ENCODE measurements around the gene AMACR. TPM values are rescaled to one million over a fixed set of nuclear protein-coding genes. Genes with fewer than 3 reads are reported as not detected.
A peak's percentile ranks its signal among the peaks of the same experiment; 100 is the strongest.

AMACR gene
- total RNA-seq, 2 experiments from 2014 or later, result 7.5 to 7.8 TPM

- Mint-ChIP-seq H3K36me3 (ENCODE audit: low read depth) (peaks cover 11% of the 10 kb centered on the region), H3K9me3 (no peaks in the 10 kb centered on the region), H3K4me3 (no peak overlapping the region), H3K4me1 (peaks cover 30% of the 10 kb centered on the region), H3K27me3 (no peaks in the 10 kb centered on the region), H3K27ac (no peak overlapping the region)
- CTCF ChIA-PET, result interaction anchor here (1.2 to 4.1 kb wide), 6 partner anchors 11 to 60 kb away, joined by 4 to 16 read pairs (median 7); no protein-coding TSS in a partner anchor
- DNase-seq, result no peak
- POLR2A ChIA-PET, result interaction anchor here (1.0 to 1.4 kb wide), 2 partner anchors 26 to 555 kb away, joined by 3 to 4 read pairs; partner anchors contain the start of gene TARS1
Measured at GRCh38 chr5:33995865-33996264, 12.0 kb downstream of the AMACR start.

DNA sequence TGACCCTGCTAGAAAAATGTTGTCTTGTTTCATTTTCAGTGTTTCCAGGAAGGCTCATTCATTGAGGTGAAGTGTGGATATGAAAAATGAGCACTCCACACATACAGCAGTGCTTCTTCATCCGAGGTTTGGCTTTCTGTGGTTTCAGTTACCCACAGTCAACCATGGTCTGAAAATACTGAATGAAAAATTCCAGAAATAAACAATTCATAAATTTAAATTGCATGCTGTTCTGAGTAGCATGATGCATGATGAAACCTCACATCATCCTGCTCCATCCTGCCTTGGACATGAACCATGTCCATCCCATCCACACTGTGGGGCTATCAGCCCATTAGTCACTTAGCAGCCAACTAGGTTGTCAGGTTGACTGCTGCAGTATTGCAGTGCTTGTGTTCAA lies 13.0 kb downstream of the AMACR start:
- H3K27ac Mint-ChIP-seq, result peak overlapping the region; percentile 9
- H3K4me3 Mint-ChIP-seq, result no peak overlapping the region
- CTCF ChIA-PET, result no interaction called here
- no peak for DNase-seq
- H3K27me3 Mint-ChIP-seq, result no peaks in the 10 kb centered on the region
- peaks cover 11% of the 10 kb centered on the region for H3K36me3 Mint-ChIP-seq (ENCODE audit: low read depth)
- H3K9me3 Mint-ChIP-seq, result no peaks in the 10 kb centered on the region
- POLR2A ChIA-PET, result no interaction called here
- peaks cover 30% of the 10 kb centered on the region for H3K4me1 Mint-ChIP-seq

DNA sequence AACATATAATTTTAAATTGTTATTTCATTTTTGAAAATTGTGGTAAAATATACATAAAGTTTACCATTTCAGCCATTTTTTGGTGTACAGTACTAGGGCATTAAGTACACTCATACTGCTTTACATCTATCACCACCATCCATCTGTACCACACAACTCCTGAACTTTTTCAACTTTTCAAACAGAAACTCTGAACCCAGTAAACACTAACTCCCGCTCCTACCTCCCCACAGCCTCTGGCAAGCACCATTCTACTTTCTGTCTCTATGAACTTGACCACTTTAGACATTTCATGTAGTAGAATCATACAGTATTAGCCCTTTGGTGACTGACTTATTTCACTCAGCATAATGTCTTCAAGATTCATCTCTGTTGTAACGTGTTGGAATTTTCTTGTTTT lies 15.0 kb downstream of the AMACR start:
- Mint-ChIP-seq H3K27me3 (no peaks in the 10 kb centered on the region), H3K36me3 (ENCODE audit: low read depth) (peaks cover 27% of the 10 kb centered on the region), H3K27ac (no peak overlapping the region), H3K9me3 (peaks cover 6% of the 10 kb centered on the region), H3K4me3 (no peak overlapping the region), H3K4me1 (peaks cover 30% of the 10 kb centered on the region)
- no peak for DNase-seq
- ChIA-PET CTCF (no interaction called here), POLR2A (no interaction called here)

DNA sequence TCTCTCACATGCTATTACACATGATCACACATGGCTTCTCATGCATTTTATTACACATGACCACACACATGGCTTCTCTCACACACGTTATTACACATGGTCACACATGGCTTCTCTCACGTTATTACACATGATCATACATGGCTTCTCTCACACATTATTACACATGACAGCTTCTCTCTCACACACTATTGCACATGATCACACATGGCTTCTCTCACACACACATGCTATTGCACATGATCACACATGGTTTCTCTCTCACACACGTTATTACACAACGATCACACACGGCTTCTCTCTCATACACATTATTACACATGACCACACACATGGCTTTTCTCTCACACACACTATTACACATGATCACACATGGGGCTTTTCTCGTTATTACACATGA lies 22.4 kb downstream of the AMACR start:
- no peak overlapping the region for H3K4me3 Mint-ChIP-seq

DNA sequence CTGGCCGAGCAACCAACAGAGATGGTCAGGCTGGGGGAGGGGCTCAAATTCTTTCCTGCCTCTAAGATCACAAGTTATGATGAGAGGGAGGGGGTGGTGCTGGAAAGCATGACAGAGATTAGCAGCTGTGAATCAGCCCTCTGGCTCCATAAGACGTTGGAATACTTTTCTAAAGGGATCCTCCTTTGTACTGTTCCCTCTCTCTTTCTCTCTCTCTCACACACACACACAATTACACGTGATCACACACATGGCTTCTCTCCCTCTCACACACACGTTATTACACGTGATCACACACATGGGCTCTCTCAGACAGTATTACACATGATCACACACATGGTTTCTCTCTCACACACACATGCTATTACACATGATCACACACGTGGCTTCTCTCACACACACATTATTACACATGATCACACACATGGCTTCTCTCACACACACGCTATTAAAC lies 23.2 kb downstream of the AMACR start, which contains the start of gene SLC45A2:
SLC45A2 (minus strand) TSS at position 23 of the 454 bp plus-strand sequence. CDS start 110 bp downstream, outside the sequence.
- Mint-ChIP-seq H3K27ac (no peak within 1 kb of the TSS), H3K9me3 (peaks cover 6% of the 10 kb centered on the region), H3K4me1 (no peaks in the 10 kb centered on the region), H3K27me3 (no peaks in the 10 kb centered on the region), H3K36me3 (ENCODE audit: low read depth) (peaks cover 22% of the 10 kb centered on the region), H3K4me3 (no peak within 1 kb of the TSS)
- CTCF ChIA-PET, result no interaction called here
- no peak for DNase-seq
- POLR2A ChIA-PET, result no interaction called here

More for the DNA sequence above, 22.4 kb downstream of the AMACR start:
- CTCF ChIA-PET, result no interaction called here
- H3K36me3 Mint-ChIP-seq (ENCODE audit: low read depth), result peaks cover 22% of the 10 kb centered on the region
- no peak overlapping the region for H3K27ac Mint-ChIP-seq
- H3K4me1 Mint-ChIP-seq, result no peaks in the 10 kb centered on the region
- no peaks in the 10 kb centered on the region for H3K27me3 Mint-ChIP-seq
- DNase-seq, result no peak
- H3K9me3 Mint-ChIP-seq, result peaks cover 6% of the 10 kb centered on the region
- POLR2A ChIA-PET, result no interaction called here

- ChIA-PET CTCF (no interaction called here), POLR2A (no interaction called here)
- no peaks in the 10 kb centered on the region for H3K27me3 Mint-ChIP-seq
- peaks cover 19% of the 10 kb centered on the region for H3K36me3 Mint-ChIP-seq (ENCODE audit: low read depth)
- no peak overlapping the region for H3K27ac Mint-ChIP-seq
- DNase-seq, result no peak
- H3K9me3 Mint-ChIP-seq, result peaks cover 6% of the 10 kb centered on the region
- H3K4me1 Mint-ChIP-seq, result no peaks in the 10 kb centered on the region
- H3K4me3 Mint-ChIP-seq, result no peak overlapping the region
Measured at GRCh38 chr5:33984178-33984577, 23.7 kb downstream of the AMACR start.

GRCh38 chr5:33981408-33982162 lies 26.3 kb downstream of the AMACR start:
- POLR2A ChIA-PET, result no interaction called here

DNA sequence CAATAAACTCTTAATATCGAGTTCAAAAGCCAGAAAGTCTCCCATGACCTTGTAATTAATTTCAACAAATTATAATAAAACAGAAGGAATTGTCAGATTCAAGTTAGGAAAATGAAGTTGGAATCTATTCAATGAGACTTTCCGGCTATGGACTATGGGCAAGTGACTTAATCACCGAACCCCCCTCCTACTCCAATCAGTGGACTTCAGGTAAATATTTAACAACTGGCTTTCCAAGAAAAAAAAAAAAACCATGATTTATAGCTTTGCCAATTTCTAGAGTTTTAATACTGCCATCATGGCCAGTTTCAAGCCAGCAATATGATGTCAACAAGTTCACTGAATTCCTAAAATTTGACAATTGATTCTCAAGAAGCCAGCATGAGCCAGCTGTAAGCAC lies 27.8 kb downstream of the AMACR start:
- no peaks in the 10 kb centered on the region for H3K4me1 Mint-ChIP-seq
- no peak overlapping the region for H3K4me3 Mint-ChIP-seq
- no peak for DNase-seq
- H3K27ac Mint-ChIP-seq, result no peak overlapping the region
- H3K27me3 Mint-ChIP-seq, result no peaks in the 10 kb centered on the region
- ChIA-PET CTCF (no interaction called here), POLR2A (no interaction called here)
- H3K9me3 Mint-ChIP-seq, result no peaks in the 10 kb centered on the region
- no peaks in the 10 kb centered on the region for H3K36me3 Mint-ChIP-seq (ENCODE audit: low read depth)

More at GRCh38 chr5:33981408-33982162, 26.3 kb downstream of the AMACR start:
- H3K27me3 Mint-ChIP-seq, result no peaks in the 10 kb centered on the region
- no peaks in the 10 kb centered on the region for H3K4me1 Mint-ChIP-seq
- no peak overlapping the region for H3K27ac Mint-ChIP-seq
- no peaks in the 10 kb centered on the region for H3K36me3 Mint-ChIP-seq (ENCODE audit: low read depth)
- no peak overlapping the region for H3K4me3 Mint-ChIP-seq
- no peak for DNase-seq
- CTCF ChIA-PET, result interaction anchor here (1.1 kb wide), 1 partner anchor 12 kb away, joined by 5 read pairs; no protein-coding TSS in a partner anchor
- no peaks in the 10 kb centered on the region for H3K9me3 Mint-ChIP-seq

- Mint-ChIP-seq H3K27ac (no peak overlapping the region), H3K27me3 (no peaks in the 10 kb centered on the region), H3K36me3 (ENCODE audit: low read depth) (no peaks in the 10 kb centered on the region), H3K4me3 (no peak overlapping the region), H3K9me3 (no peaks in the 10 kb centered on the region), H3K4me1 (peaks cover 3% of the 10 kb centered on the region)
- CTCF ChIA-PET, result interaction anchor here (1.3 kb wide), 1 partner anchor 8 kb away, joined by 3 read pairs; no protein-coding TSS in a partner anchor
- no peak for DNase-seq
- POLR2A ChIA-PET, result no interaction called here
Measured at GRCh38 chr5:33978306-33978705, 29.5 kb downstream of the AMACR start.

GRCh38 chr5:33976307-33976706 lies 31.5 kb downstream of the AMACR start:
- DNase-seq, result no peak
- no peaks in the 10 kb centered on the region for H3K27me3 Mint-ChIP-seq
- H3K27ac Mint-ChIP-seq, result no peak overlapping the region
- POLR2A ChIA-PET, result no interaction called here
- H3K4me3 Mint-ChIP-seq, result no peak overlapping the region
- H3K36me3 Mint-ChIP-seq (ENCODE audit: low read depth), result no peaks in the 10 kb centered on the region
- peaks cover 10% of the 10 kb centered on the region for H3K4me1 Mint-ChIP-seq
- CTCF ChIA-PET, result no interaction called here
- H3K9me3 Mint-ChIP-seq, result no peaks in the 10 kb centered on the region

GRCh38 chr5:33975852-33976251 lies 32.0 kb downstream of the AMACR start:
- peaks cover 10% of the 10 kb centered on the region for H3K4me1 Mint-ChIP-seq
- POLR2A ChIA-PET, result no interaction called here
- no peak overlapping the region for H3K27ac Mint-ChIP-seq
- H3K4me3 Mint-ChIP-seq, result no peak overlapping the region
- no peaks in the 10 kb centered on the region for H3K36me3 Mint-ChIP-seq (ENCODE audit: low read depth)
- no peak for DNase-seq
- CTCF ChIA-PET, result interaction anchor here (0.6 kb wide), 1 partner anchor 41 kb away, joined by 3 read pairs; no protein-coding TSS in a partner anchor
- no peaks in the 10 kb centered on the region for H3K9me3 Mint-ChIP-seq
- H3K27me3 Mint-ChIP-seq, result no peaks in the 10 kb centered on the region

GRCh38 chr5:33973271-33973670 lies 34.6 kb downstream of the AMACR start:
- Mint-ChIP-seq H3K4me3 (no peak overlapping the region), H3K36me3 (ENCODE audit: low read depth) (no peaks in the 10 kb centered on the region), H3K4me1 (peaks cover 12% of the 10 kb centered on the region), H3K9me3 (no peaks in the 10 kb centered on the region), H3K27ac (no peak overlapping the region), H3K27me3 (no peaks in the 10 kb centered on the region)
- POLR2A ChIA-PET, result no interaction called here
- CTCF ChIA-PET, result no interaction called here
- no peak for DNase-seq

GRCh38 chr5:33969572-33970452 lies 38.0 kb downstream of the AMACR start:
- no peaks in the 10 kb centered on the region for H3K9me3 Mint-ChIP-seq
- CTCF ChIA-PET, result interaction anchor here (0.9 to 2.5 kb wide), 18 partner anchors 7 to 539 kb away, joined by 3 to 21 read pairs (median 5); partner anchors contain the start of genes AMACR and TARS1
- H3K27me3 Mint-ChIP-seq, result no peaks in the 10 kb centered on the region
- peak; percentile 18 for DNase-seq
- no peaks in the 10 kb centered on the region for H3K36me3 Mint-ChIP-seq (ENCODE audit: low read depth)
- POLR2A ChIA-PET, result interaction anchor here (1.2 kb wide), 1 partner anchor 529 kb away, joined by 4 read pairs; the partner anchor contains the start of gene TARS1
- H3K4me3 Mint-ChIP-seq, result no peak overlapping the region
- no peak overlapping the region for H3K27ac Mint-ChIP-seq
- peaks cover 20% of the 10 kb centered on the region for H3K4me1 Mint-ChIP-seq
